Dedifferentiated amniotic fluid mesenchymal stem cell (primary cell): ENCODE results near the gene TAF11L5.
"Not testable (repeated sequence)": the region's sequence is repeated elsewhere in the genome, so short reads cannot be mapped to it uniquely, and the experiment has no call there.

ENCODE experiments used
- DNase-seq: peaks from one replicate; pipeline ENCODE4 v3.0.0-alpha.2; 2016; ENCODE audit errors: extremely low spot score

The TAF11L5 gene

GRCh38 chr5:17524935-17525334 lies at the start of gene TAF11L5:
TSS of gene TAF11L5 (plus strand) at chr5:17525235.
- not testable (repeated sequence) for DNase-seq

- no peak for DNase-seq
Observed at GRCh38 chr5:17477043-17477442, 48.0 kb upstream of the TAF11L5 start.

- no peak for DNase-seq
Observed at GRCh38 chr5:17477573-17478265, 47.3 kb upstream of the TAF11L5 start.

GRCh38 chr5:17481378-17481777 lies 43.7 kb upstream of the TAF11L5 start:
- DNase-seq: no peak

GRCh38 chr5:17482790-17483189 lies 42.2 kb upstream of the TAF11L5 start:
- no peak for DNase-seq

GRCh38 chr5:17486464-17487173 lies 38.4 kb upstream of the TAF11L5 start:
- not testable (repeated sequence) for DNase-seq

GRCh38 chr5:17487174-17487512 lies 37.9 kb upstream of the TAF11L5 start:
- DNase-seq: no peak

GRCh38 chr5:17491257-17491656 lies 33.8 kb upstream of the TAF11L5 start:
- DNase-seq: not testable (repeated sequence)

- no peak for DNase-seq
Observed at GRCh38 chr5:17492770-17493169, 32.3 kb upstream of the TAF11L5 start.

GRCh38 chr5:17497446-17497845 lies 27.6 kb upstream of the TAF11L5 start:
- DNase-seq: no peak

- not testable (repeated sequence) for DNase-seq
Observed at GRCh38 chr5:17497931-17498330, 27.1 kb upstream of the TAF11L5 start, which contains the start of gene TAF11L2. TSS of gene TAF11L2 (plus strand) at chr5:17498231.

- no peak for DNase-seq
Observed at GRCh38 chr5:17511775-17512325, 13.2 kb upstream of the TAF11L5 start.

GRCh38 chr5:17517526-17517925 lies 7.5 kb upstream of the TAF11L5 start:
- DNase-seq: not testable (repeated sequence)

GRCh38 chr5:17518067-17518466 lies 7.0 kb upstream of the TAF11L5 start, which contains the start of gene TAF11L3:
TSS of gene TAF11L3 (plus strand) at chr5:17518367.
- DNase-seq: not testable (repeated sequence)

GRCh38 chr5:17519508-17519907 lies 5.5 kb upstream of the TAF11L5 start:
- DNase-seq: not testable (repeated sequence)

- DNase-seq: not testable (repeated sequence)
Observed at GRCh38 chr5:17521501-17521900, 3.5 kb upstream of the TAF11L5 start, which contains the start of gene TAF11L4. TSS of gene TAF11L4 (plus strand) at chr5:17521801.

GRCh38 chr5:17526504-17526903 lies 1.5 kb downstream of the TAF11L5 start:
- DNase-seq: not testable (repeated sequence)

- DNase-seq: not testable (repeated sequence)
Observed at GRCh38 chr5:17528369-17528768, 3.3 kb downstream of the TAF11L5 start, which contains the start of gene TAF11L6. TSS of gene TAF11L6 (plus strand) at chr5:17528669.
